WERI-Rb-1 (cell line): ENCODE results near the gene GUK1.
"Not testable (repeated sequence)": the region's sequence is repeated elsewhere in the genome, so short reads cannot be mapped to it uniquely, and the experiment has no call there.

Experiments
- DNase-seq: peaks from one replicate; pipeline ENCODE4 v3.0.0-alpha.2; 2020
- H3K27ac ChIP-seq: fragments of 250-450 bp; sonication (Bioruptor Pico); 2 replicates; pipeline ENCODE4 v1.5.1; 2020; ENCODE audit warnings: mild to moderate bottlenecking, moderate library complexity
- H3K27me3 ChIP-seq: fragments of 250-450 bp; sonication (Bioruptor Pico); 2 replicates; pipeline ENCODE4 v1.5.1; 2021; ENCODE audit warnings: mild to moderate bottlenecking, low read depth, moderate library complexity; ENCODE audit not compliant: insufficient read depth, severe bottlenecking
- H3K36me3 ChIP-seq: fragments of 250-450 bp; sonication (Bioruptor Pico); 2 replicates; pipeline ENCODE4 v1.5.1; 2020; ENCODE audit warnings: mild to moderate bottlenecking, moderate library complexity
- H3K4me3 ChIP-seq: 2 replicates; pipeline ENCODE4 v1.5.1; 2011; ENCODE audit warnings: low read depth, mild to moderate bottlenecking, control low read depth, low read length
- H3K9me3 ChIP-seq: fragments of 250-450 bp; sonication (Bioruptor Pico); 2 replicates; pipeline ENCODE4 v1.5.1; 2021; ENCODE audit warnings: mild to moderate bottlenecking, moderate library complexity; ENCODE audit not compliant: severe bottlenecking
- CTCF ChIP-seq: IDR thresholded peaks from 2 replicates; pipeline ENCODE4 v1.5.1; 2011; ENCODE audit warnings: low read depth, mild to moderate bottlenecking, control low read depth, inconsistent platforms, low read length

Gene GUK1

DNA sequence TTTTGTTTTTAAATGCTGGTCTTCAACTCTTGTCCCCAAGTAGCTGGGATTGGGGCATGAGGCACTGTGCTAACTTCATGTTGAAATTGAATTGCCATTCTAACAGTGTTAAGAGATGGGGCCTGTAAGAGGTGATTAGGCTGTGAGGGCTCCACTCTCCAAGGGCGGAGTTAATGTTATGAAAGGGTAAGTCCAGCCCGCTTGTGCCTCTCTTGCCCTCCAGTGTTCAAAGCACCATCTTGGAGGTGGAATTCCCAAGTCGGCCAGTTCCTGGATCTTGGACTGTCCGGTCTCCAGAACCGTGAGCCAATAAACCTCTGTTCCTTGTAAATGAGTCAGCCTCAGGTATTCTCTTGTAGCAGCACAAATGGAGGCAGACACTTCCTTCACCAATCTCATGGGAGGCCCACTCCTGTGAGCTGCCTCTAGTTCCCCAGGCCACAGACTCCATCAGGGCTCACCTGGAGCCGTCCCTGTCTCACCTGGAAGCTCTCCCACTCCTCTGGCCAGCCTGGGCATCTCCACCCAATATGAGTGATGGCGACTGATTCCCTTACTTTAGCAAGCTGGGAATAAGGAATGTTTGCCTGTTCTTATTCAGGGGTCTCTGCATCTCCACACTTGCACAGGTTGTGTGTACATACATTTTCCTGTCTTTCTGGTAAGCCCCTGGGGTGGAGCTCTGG is 41.0 kb downstream of the GUK1 start:
- no peaks in the 10 kb centered on the region for H3K9me3 ChIP-seq
- no peak for TF ChIP-seq CTCF
- no peak overlapping the region for H3K27ac ChIP-seq
- H3K27me3 ChIP-seq = no peaks in the 10 kb centered on the region
- no peak overlapping the region for H3K4me3 ChIP-seq
- DNase-seq = no peak
- H3K36me3 ChIP-seq = no peaks in the 10 kb centered on the region

GRCh38 chr1:228181645-228182034 is 41.6 kb downstream of the GUK1 start:
- DNase-seq = no peak
- H3K9me3 ChIP-seq = no peaks in the 10 kb centered on the region
- H3K27ac ChIP-seq = no peak overlapping the region
- H3K36me3 ChIP-seq = no peaks in the 10 kb centered on the region
- TF ChIP-seq CTCF = no peak
- no peak overlapping the region for H3K4me3 ChIP-seq
- no peaks in the 10 kb centered on the region for H3K27me3 ChIP-seq

DNA sequence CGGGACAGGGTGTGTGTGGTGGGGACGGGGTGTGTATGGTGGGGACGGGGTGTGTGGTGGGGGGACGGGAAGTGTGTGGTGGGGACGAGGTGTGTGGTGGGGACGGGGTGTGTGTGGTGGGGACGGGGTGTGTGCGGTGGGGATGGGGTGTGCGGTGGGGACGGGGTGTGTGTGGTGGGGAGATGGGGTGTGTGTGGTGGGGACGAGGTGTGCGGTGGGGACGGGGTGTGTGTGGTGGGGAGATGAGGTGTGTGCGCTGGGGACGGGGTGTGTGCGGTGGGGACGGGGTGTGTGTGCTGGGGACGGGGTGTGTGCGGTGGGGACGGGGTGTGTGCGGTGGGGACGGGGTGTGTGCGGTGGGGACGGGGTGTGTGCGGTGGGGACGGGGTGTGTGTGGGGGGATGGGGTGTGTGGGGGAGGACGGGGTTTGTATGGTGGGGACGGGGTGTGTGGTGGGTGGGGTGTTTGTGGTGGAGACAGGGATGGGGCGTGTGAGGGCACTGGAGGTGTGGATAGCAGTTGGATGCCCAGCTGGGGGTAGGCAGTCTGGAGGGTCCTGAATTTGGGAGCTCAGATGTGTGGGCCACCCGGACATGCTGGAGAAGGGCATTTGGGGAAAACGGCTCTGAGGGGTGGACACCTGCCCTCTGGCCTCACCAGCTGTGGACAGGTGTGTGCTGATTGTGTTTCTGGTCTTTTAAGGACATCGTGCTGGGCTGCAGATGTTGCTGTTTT is 42.4 kb downstream of the GUK1 start:
- H3K4me3 ChIP-seq = no peak overlapping the region
- DNase-seq = no peak
- H3K27ac ChIP-seq = no peak overlapping the region
- H3K27me3 ChIP-seq = no peaks in the 10 kb centered on the region
- no peaks in the 10 kb centered on the region for H3K9me3 ChIP-seq
- no peak for TF ChIP-seq CTCF
- no peaks in the 10 kb centered on the region for H3K36me3 ChIP-seq

DNA sequence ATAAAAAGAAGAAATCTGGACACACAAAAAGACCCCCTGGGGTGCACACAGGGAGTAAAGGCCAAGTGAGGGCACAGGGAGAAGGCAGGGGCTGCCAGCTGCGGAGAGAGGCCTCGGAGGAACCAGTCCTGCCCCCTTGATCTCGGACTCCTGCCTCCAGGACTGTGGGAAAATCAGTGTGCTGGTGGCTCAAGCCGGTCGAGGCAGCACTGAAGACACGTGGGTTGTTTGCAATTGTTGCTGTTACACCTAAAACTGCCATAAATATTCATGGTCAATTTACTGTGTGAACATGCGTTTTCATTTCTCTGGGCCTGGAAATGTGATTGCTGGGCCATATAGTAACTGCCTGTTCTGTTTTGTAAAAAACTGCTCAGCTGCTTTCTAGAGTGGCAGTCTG is 44.1 kb downstream of the GUK1 start:
- no peak for DNase-seq
- TF ChIP-seq CTCF = no peak
- H3K36me3 ChIP-seq = no peaks in the 10 kb centered on the region
- H3K4me3 ChIP-seq = no peak overlapping the region
- H3K27ac ChIP-seq = no peak overlapping the region
- H3K9me3 ChIP-seq = no peaks in the 10 kb centered on the region
- H3K27me3 ChIP-seq = no peaks in the 10 kb centered on the region

- no peaks in the 10 kb centered on the region for H3K9me3 ChIP-seq
- no peaks in the 10 kb centered on the region for H3K27me3 ChIP-seq
- DNase-seq = no peak
- no peak for TF ChIP-seq CTCF
- H3K36me3 ChIP-seq = no peaks in the 10 kb centered on the region
- no peak overlapping the region for H3K4me3 ChIP-seq
- H3K27ac ChIP-seq = no peak overlapping the region
Observed at GRCh38 chr1:228185641-228185965, 45.5 kb downstream of the GUK1 start.

DNA sequence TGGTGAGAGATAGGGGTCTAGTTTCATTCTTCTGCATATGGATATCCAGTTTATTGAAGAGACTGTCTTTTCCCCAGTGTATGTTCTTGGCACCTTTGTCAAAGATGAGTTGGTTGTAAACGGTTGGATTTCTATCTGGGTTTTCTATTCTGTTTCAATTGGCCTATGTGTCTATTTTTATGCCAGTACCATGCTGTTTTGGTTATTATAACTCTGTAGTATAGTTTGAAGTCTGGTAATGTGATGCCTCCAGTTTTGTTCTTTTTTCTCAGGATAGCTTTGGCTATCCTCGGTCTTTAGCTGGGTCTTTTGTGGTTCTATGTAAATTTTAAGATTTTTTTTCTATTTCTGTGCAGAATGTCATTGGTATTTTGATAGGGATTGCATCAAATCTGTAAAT is 48.2 kb downstream of the GUK1 start:
- H3K27ac ChIP-seq, H3K36me3 ChIP-seq, H3K9me3 ChIP-seq, H3K27me3 ChIP-seq, DNase-seq, H3K4me3 ChIP-seq: not testable (repeated sequence)
